ENCODE results near the gene FAM124B. TPM values are rescaled to one million over a fixed set of nuclear protein-coding genes. Genes with fewer than 3 reads are reported as not detected.

The FAM124B gene
- total and polyA plus RNA-seq, 11 donors: 0.34 to 5.1 (median 1.6) TPM

- H3K27ac ChIP-seq: no peak overlapping the region
- H3K9me3 ChIP-seq: no peaks in the 10 kb centered on the region
- no peak for TF ChIP-seq POLR2A (IDR thresholded peaks at IDR 0.05)
- TF ChIP-seq CTCF (IDR thresholded peaks at IDR 0.05): no peak
- DNase-seq (no peak), ATAC-seq (no peak)
- peaks cover 0 to 19% (median 2%) of the 10 kb centered on the region in 9 donors for H3K27me3 ChIP-seq
- intact Hi-C loops (cut with DNase I): loop anchor here in 8 of 10 donors (5.0 to 10.0 kb wide), 6 partner anchors 37 to 210 kb away; no protein-coding TSS in a partner anchor
- no peaks in the 10 kb centered on the region for H3K36me3 ChIP-seq
- 96 to 97% (median 96%) methylated on average over 4 of the region's 4 CpGs for WGBS, 4 donors
- H3K4me3 ChIP-seq: no peak overlapping the region
- peaks cover 0 to 12% (median 0%) of the 10 kb centered on the region in 12 donors for H3K4me1 ChIP-seq
These were observed 42.9 kb upstream of the FAM124B start for GRCh38 chr2:224444783-224445182.

GRCh38 chr2:224444021-224444420 is 42.1 kb upstream of the FAM124B start:
- Histone ChIP-seq H3K27me3 (peaks cover 0 to 19% (median 2%) of the 10 kb centered on the region in 9 donors), H3K36me3 (no peaks in the 10 kb centered on the region), H3K9me3 (no peaks in the 10 kb centered on the region), H3K4me1 (peaks cover 0 to 12% (median 0%) of the 10 kb centered on the region in 12 donors), H3K27ac (no peak overlapping the region), H3K4me3 (no peak overlapping the region)
- TF ChIP-seq CTCF (IDR thresholded peaks at IDR 0.05): peak in 1 of 12 donors; percentile 29
- no peak for TF ChIP-seq POLR2A (IDR thresholded peaks at IDR 0.05)
- no peak for DNase-seq
- intact Hi-C loops (cut with DNase I): loop anchor here in 3 of 10 donors (5.0 to 10.0 kb wide), 4 partner anchors 37 to 211 kb away; no protein-coding TSS in a partner anchor
- 71 to 80% (median 75%) methylated on average over 5 of the region's 5 CpGs for WGBS, 4 donors
- ATAC-seq: no peak

DNA sequence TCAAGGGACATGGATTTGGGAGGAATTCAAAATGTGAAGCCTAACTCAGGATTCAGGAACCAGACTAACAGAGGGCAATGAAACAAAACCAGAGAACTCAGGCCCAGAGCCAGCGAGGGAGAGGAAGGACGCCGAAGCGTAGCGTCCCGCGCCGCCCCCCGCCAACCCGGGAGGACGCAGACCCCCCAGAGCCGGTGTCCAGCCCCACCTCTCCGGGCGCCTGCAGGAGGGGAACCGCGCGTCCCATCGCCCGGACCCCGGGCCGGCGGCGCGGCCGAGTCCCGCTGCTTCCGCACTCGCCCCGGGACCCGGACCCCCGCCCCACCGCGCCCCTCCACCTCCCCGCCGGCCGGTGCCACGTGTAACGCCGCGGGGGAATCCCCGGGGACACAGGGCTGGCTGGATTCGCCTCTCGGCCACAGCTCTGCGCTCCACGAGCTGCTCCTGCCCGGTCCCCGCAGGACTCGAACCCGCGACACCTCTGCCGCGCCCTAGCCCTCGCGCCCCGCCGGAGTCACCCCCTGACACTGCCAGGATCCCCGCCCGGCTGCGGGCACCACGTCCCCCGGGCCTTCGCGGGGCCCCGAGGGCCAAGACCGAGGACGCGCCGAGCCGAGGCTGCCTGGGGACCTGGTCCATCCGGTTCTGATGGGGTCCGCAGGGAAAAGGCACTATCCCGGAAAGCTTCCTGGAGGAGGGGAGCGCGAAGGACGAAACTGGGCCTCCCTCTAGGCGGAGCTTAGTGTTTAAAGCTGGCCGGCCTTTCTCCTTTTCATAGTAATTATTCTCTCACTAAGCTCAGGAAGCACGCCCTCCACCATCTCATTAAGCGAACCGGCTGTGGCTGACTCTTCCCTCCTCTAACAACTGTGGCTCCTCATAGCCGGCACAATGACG is 40.4 kb upstream of the FAM124B start:
- DNase-seq: peak in 3 of 5 donors; percentile 28 to 62 (median 32)
- peak in 2 of 4 donors; percentile 38 to 59 for ATAC-seq
- WGBS, 4 donors: 2 to 8% (median 4%) methylated on average over 22 to 82 of the region's 82 CpGs
- Histone ChIP-seq H3K9me3 (no peaks in the 10 kb centered on the region), H3K36me3 (no peaks in the 10 kb centered on the region), H3K27ac (peak overlapping the region in 1 of 12 donors; percentile 24), H3K4me1 (peaks cover 0 to 12% (median 0%) of the 10 kb centered on the region in 12 donors), H3K27me3 (peaks cover 0 to 19% (median 2%) of the 10 kb centered on the region in 9 donors), H3K4me3 (peak overlapping the region; percentile 38 to 69 (median 55))
- intact Hi-C loops (cut with DNase I): loop anchor here in 3 of 10 donors (5.0 to 10.0 kb wide), 4 partner anchors 35 to 212 kb away; no protein-coding TSS in a partner anchor
- no peak for TF ChIP-seq POLR2A (IDR thresholded peaks at IDR 0.05)
- TF ChIP-seq CTCF (IDR thresholded peaks at IDR 0.05): no peak

- WGBS, 4 donors: 74 to 81% (median 78%) methylated on average over 5 of the region's 5 CpGs
- no peaks in the 10 kb centered on the region for H3K9me3 ChIP-seq
- DNase-seq (no peak), ATAC-seq (no peak)
- H3K4me1 ChIP-seq: peaks cover 0 to 12% (median 0%) of the 10 kb centered on the region in 12 donors
- TF ChIP-seq POLR2A (IDR thresholded peaks at IDR 0.05) (no peak), CTCF (IDR thresholded peaks at IDR 0.05) (no peak)
- H3K36me3 ChIP-seq: no peaks in the 10 kb centered on the region
- peaks cover 0 to 19% (median 2%) of the 10 kb centered on the region in 9 donors for H3K27me3 ChIP-seq
- intact Hi-C loops (cut with DNase I): loop anchor here in 3 of 10 donors (5.0 to 10.0 kb wide), 4 partner anchors 34 to 214 kb away; no protein-coding TSS in a partner anchor
- no peak overlapping the region for H3K4me3 ChIP-seq
- no peak overlapping the region for H3K27ac ChIP-seq
These were observed 39.1 kb upstream of the FAM124B start for GRCh38 chr2:224440988-224441387.

All from heart left ventricle (tissue), 16 donors.